Stimulated activated CD4-positive, alpha-beta T cell treated with anti-CD3 and anti-CD28 coated beads, Interleukin-2, amount 100 ng/mL, for 4 hours (primary cell): Measurements from ENCODE around the gene BHLHE41.

Experiments used
- DNase-seq: peaks from one replicate; pipeline ENCODE4 v3.0.0-alpha.2; 2020; ENCODE audit warnings: low read depth

BHLHE41 gene

DNA sequence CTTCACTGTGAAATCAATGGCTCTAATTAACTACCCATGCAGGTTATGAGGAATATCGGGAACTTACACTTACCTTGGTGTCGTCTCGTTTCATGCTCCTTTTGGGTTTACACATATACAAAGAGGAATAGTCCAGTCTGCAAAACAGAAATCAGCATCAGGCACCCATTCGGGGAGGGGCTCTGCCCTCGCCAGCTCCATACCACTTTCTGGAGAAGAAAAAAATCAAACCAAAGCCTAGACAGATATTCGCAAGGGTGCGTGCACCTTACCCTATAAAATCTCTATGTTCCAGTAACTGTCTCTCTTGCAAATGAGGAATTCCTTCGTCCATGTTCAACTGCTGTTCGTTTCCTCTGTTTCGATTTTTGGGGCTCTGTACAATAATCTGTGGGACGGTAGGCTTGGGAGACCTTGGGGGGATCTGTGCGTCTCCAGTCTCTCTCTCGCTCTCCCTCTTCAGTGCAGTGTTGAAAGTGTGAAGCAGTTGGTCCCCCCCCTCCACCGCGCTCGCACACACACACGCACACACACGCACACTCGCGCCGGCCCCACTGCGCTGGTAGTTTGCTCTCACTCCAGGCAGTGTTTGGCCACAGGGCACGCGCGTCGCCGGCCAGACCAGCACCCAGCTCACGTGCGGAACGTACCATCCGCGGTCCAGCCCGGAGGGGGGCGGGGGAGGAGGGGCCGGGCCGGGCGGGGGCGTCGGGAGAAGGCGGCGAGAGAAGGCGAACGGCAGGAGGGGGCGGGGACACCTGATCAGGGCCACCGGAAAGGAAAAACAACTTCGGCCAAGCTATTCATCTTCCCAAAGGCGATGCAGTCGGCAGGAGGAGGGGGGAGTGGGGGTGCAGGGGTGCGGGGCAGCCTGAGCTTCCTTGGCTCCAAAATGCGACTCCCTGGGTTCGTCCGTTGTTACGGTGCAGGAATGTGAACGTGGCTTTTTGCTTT lies at the start of gene BHLHE41:
Gene BHLHE41, minus strand, starts transcription at position 592 of the 954 bp plus-strand sequence. Its CDS starts 258 bp downstream, at position 334.
- DNase-seq: no peak

DNA sequence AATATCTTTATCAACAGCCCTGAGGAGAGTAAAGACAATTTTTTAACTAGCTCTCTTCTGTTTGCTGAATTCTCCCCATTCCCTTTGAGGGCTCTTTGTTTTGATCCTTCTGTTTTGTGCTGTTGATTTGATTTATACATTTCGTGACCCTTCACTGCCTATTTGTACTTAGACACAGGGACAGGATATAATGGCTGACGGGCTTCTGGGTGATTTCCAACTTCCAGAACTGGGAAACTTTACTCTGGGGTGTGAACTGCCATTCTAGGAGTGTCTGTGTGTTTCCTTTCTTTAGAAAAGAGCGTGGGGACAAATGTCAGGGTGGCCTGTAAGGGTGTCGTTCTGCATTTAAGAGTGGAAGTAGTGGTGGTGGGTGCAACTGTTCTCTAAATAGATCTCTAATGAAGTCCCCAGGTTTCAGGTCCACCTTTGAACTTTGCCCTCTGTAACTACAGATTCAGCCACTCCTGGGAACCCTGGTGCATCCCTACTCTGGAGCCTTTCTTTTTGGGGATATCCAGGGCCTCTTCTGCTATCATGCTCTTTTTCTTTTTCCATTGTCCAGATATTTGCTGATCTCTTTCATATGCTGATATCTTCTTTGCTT lies 48.2 kb upstream of the BHLHE41 start:
- DNase-seq: no peak

DNA sequence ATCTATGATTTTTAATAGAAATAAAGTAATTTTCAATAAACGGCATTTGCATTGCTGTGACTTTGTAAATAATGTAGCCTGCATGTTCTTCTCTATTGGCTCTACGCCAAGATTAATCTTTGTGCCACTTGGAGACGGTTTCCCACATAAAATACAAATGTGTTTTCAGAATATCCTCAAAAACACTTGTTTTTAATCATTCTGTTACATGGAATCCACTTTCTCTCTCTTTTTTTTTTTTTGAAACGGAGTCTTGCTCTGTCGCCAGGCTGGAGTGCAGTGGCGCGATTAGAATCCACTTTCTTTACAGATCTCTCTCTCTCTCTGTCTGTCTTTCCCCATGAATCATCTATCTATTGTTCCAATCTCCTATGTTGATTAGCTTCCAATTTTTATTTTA lies 47.7 kb upstream of the BHLHE41 start:
- DNase-seq: no peak

GRCh38 chr12:26172013-26172412 lies 47.2 kb upstream of the BHLHE41 start:
- DNase-seq: no peak

- DNase-seq: no peak
Observed at GRCh38 chr12:26164118-26164517, 39.3 kb upstream of the BHLHE41 start.

DNA sequence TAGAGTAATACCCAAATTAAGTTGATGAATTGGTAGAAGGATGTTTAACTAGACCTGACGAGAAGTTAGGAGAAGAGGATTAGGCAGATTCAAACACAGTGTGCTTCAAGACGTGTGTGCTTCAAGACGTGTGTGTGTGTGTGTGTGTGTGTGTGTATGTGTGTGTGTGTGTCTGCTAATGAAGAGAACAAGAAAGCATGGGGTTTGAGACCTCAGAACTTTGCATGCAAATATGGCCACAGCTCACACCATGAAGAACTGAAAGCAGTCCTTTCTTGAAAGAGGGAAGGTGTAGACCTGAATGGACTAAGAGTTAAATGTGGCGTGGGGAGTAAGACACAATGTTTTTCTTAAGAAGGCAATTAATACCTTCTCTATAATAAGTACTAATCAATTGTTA lies 38.1 kb upstream of the BHLHE41 start:
- DNase-seq: no peak

GRCh38 chr12:26162174-26162573 lies 37.3 kb upstream of the BHLHE41 start:
- DNase-seq: no peak

DNA sequence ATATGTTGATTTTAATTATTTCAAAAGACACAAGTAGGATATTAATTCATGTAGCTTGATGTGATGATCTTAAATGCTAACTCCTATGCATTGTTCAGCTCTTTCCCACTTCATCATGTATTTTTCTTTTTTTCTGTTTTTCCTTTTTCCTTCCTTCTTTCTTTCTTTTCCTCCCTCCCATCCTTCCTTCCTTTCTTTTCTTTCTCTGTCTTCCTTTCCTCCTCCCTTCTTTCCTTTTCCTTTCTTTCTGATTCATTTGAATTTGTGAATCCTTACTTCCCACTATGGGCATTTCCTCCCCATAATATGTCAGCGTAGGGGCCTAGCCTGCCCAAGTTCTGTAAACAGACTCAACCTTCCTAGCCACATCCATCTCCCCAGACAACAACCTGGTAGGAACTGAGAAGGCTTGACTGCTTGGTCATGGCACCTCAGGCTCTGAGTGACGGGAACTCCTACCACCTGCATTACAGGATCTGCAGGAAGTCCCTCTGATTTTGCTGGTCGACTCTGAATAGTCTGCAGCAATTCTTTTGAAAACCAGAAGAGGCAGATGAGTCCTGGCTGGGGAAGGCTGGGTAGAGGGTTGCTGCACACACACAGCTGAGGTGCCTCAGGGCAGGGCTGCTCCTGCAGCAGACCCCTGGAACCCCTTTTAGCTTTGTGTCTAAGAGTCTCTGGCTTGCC lies 33.4 kb upstream of the BHLHE41 start:
- DNase-seq: no peak

- no peak for DNase-seq
Observed at GRCh38 chr12:26157001-26157400, 32.2 kb upstream of the BHLHE41 start.

DNA sequence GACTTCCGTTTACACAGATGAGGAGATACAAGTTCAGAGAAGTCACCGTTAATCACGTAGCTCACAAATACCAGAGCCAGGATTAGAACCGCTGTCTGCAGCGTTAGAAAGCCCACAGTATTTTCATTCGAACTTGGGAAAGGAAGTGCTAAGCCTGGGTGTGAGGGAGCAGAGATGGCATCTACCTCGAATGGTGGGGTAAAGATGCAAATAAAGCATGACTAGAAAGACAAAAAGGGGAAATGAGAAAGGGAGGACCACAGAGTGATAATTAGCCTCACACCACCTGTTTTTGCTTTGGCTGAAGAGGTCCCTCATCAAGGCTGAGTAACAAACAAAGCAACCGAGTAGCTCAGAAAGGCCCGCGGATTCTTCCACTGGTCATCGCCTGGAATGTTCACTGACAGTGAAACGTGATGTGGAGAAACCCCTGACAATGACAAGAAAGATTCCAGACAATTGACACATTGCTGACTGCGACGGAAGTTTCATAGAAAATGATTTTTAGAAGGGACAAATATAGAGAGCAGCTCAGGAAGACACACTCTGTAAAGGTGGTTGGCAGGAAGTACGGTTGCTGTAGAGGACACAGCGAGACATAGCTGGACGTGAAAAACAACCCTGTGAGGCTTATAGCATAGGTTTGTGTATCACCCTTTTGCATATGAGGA lies 31.5 kb upstream of the BHLHE41 start:
- no peak for DNase-seq

- no peak for DNase-seq
Observed at GRCh38 chr12:26153421-26154154, 28.8 kb upstream of the BHLHE41 start.

DNA sequence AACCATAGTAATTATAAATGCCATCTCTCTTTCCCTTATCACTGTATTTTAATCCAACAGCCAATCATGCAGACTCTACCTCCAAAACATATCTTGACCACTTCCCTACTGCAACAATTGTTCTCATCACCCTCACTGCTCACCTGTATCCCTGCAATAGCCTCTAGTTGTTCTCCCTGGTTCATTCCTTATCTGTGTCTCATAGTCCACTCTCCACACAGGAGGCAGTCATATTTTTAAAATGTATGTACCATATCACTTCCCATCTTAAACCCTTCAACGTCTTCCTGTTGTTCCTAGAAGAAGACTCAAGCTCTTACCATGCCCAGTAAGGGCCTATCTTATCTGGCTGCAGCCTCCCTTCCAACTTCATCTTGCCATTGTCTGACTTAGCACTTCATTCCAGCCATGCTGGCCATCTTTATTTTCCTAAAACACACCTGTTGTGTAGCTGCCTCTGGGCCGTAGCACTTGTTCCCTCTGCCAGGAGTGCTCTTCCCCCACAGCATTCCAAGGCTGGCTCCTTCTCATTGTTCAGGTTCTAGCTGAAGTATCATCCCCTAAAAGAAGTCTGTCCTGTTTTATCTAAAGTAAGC lies 27.8 kb upstream of the BHLHE41 start:
- DNase-seq: no peak

- no peak for DNase-seq
Observed at GRCh38 chr12:26150736-26151450, 26.1 kb upstream of the BHLHE41 start.

- DNase-seq: no peak
Observed at GRCh38 chr12:26149968-26150500, 25.2 kb upstream of the BHLHE41 start.

GRCh38 chr12:26148291-26148690 lies 23.5 kb upstream of the BHLHE41 start:
- no peak for DNase-seq

DNA sequence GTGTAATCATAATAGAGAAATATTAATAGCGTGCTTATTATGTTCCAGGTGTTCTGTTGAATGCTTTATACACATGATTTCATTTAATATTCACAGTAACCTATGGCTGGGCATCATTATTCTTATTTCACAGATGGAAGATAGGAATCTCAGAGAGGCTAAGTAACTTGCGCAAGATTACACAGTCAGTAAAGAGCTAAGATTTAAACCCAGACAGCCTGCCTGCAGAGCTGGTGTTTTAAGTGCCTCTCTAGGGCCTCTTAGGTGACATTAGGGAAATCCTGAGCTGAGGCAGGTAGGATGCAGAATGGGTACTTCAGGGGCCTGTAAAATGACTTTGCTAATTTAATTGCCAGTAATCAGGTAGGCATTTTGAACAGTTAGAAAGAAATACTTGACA lies 18.5 kb upstream of the BHLHE41 start:
- DNase-seq: no peak

- no peak for DNase-seq
Observed at GRCh38 chr12:26138860-26139259, 14.0 kb upstream of the BHLHE41 start.

DNA sequence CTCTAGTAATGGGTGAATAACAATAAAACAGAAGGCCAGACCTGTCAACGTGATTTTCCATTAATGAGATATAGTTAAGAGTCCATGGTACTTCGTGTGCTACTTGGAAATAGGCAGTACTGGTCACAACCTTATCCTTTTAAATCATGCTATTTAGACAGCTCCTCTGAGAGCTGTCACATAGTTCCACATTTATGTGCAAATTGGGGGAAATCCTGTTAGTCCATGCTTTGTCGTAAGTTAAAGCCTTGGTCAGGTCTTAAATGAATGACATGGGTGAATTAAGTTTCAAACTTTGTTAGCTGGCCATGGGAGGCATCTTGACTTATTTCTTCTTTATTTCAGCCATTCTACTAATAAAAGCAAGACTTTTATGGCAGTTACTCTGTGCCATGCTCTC lies 11.9 kb upstream of the BHLHE41 start:
- no peak for DNase-seq

- DNase-seq: no peak
Observed at GRCh38 chr12:26135571-26135970, 10.7 kb upstream of the BHLHE41 start.

GRCh38 chr12:26135010-26135420 lies 10.2 kb upstream of the BHLHE41 start:
- DNase-seq: no peak
